Karpas-422 (cell line): ENCODE measurements around the gene FBXO45. TPM values are rescaled to one million over a fixed set of nuclear protein-coding genes. Genes with fewer than 3 reads are reported as not detected.
"Not testable (repeated sequence)": the region's sequence is repeated elsewhere in the genome, so short reads cannot be mapped to it uniquely, and the experiment has no call there.

Experiments
- DNase-seq: peaks from one replicate; pipeline ENCODE4 v3.0.0-alpha.2; 2015
- H2AFZ ChIP-seq: fragments of 200-600 bp; sonication (generic); 2 replicates; pipeline ENCODE4 v1.6.1; 2014; ENCODE audit warnings: antibody characterized with exemption, low read length, mixed read lengths
- H3K27ac ChIP-seq: fragments of 200-600 bp; sonication (generic); 2 replicates; pipeline ENCODE4 v1.5.1; 2014; ENCODE audit warnings: mild to moderate bottlenecking, low read length, moderate library complexity
- H3K27me3 ChIP-seq: fragments of 200-600 bp; sonication (generic); 2 replicates; pipeline ENCODE4 v1.6.1; 2014; ENCODE audit warnings: low read length, mixed read lengths
- H3K36me3 ChIP-seq: fragments of 200-600 bp; sonication (generic); 2 replicates; pipeline ENCODE4 v1.6.1; 2014; ENCODE audit warnings: low read length, mixed read lengths; ENCODE audit not compliant: insufficient read depth
- H3K4me1 ChIP-seq: fragments of 200-600 bp; sonication (generic); 2 replicates; pipeline ENCODE4 v1.6.1; 2014; ENCODE audit warnings: mild to moderate bottlenecking, low read length, mixed read lengths
- H3K4me2 ChIP-seq: fragments of 200-600 bp; sonication (generic); 2 replicates; pipeline ENCODE4 v1.6.1; 2014; ENCODE audit warnings: low read length, low read depth, mild to moderate bottlenecking; ENCODE audit not compliant: poor library complexity, severe bottlenecking
- H3K4me3 ChIP-seq: fragments of 200-600 bp; sonication (generic); 2 replicates; pipeline ENCODE4 v1.5.1; 2014; ENCODE audit warnings: mild to moderate bottlenecking, antibody characterized with exemption, low read length, mixed read lengths
- H3K79me2 ChIP-seq: fragments of 200-600 bp; sonication (generic); 2 replicates; pipeline ENCODE4 v1.6.1; 2014; ENCODE audit warnings: mild to moderate bottlenecking, low read length, mixed read lengths
- H3K9ac ChIP-seq: fragments of 200-600 bp; sonication (generic); 2 replicates; pipeline ENCODE4 v1.6.0; 2014; ENCODE audit warnings: low read length
- H3K9me2 ChIP-seq: fragments of 200-600 bp; sonication (generic), shearing (Covaris generic); replicated peaks from 2 replicates; pipeline ENCODE4 v1.6.0; 2014; ENCODE audit warnings: mild to moderate bottlenecking, low read length, moderate library complexity; ENCODE audit not compliant: insufficient read depth
- H3K9me3 ChIP-seq: fragments of 300-700, 200-600 bp; sonication (generic); 2 replicates; pipeline ENCODE4 v1.6.1; 2014; ENCODE audit warnings: low read length, mixed read lengths
- H4K20me1 ChIP-seq: fragments of 200-600 bp; sonication (generic); 2 replicates; pipeline ENCODE4 v1.6.1; 2014; ENCODE audit warnings: mild to moderate bottlenecking, antibody characterized with exemption, low read length, low read depth; ENCODE audit not compliant: insufficient read depth
- total RNA-seq: library from RNA; depleted of rRNA; stranded (reverse); fragments of >200 nt; shearing (Covaris generic); gene quantifications from 2 replicates; pipeline ENCODE4 v1.2.3, GENCODE V29; 2014; ENCODE audit warnings: low replicate concordance

FBXO45 gene
- total RNA-seq, 1 experiment from 2014 or later, result 15.2 TPM

DNA sequence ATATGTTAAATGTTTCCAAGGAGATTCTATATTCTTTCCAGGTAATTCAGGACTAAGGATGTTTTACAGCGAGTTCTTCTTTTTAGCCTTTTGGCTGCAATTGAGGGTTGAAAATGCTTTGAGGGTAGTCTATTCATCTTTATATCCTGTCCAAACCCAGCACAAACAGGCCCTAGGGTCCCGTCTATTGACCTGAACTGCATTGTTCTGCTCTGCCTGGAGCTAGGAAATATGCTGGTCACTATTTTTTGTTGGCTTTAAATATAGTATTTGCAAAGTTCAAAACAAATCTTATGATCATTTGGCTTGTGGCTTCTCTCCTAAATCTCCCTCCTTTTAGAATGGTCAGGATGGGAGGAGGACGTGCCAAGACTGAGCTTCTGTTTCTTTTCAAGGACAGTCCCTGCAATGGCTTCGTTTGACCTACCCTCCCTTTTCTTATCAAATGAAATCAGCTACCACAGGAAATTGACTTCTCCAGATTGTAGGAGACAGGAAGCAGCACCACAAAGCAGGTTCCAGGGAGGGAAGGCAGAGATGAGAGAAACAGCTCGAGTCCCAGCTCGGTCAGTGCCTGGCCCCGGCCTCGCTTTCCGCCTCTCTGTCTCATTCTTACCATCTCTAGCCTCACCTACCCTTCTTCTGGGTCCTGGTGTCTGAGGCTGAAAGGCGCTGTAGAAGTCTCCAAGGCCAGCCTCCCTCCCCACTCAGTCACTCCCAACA, 43.5 kb downstream of the FBXO45 start:
- H3K79me2 ChIP-seq, result no peaks in the 10 kb centered on the region
- no peaks in the 10 kb centered on the region for H3K9me2 ChIP-seq
- no peak for DNase-seq
- H2AFZ ChIP-seq, result no peak overlapping the region
- no peak overlapping the region for H3K27ac ChIP-seq
- H3K4me3 ChIP-seq, result no peak overlapping the region
- H4K20me1 ChIP-seq, result no peaks in the 10 kb centered on the region
- H3K4me2 ChIP-seq, result no peak overlapping the region
- H3K9me3 ChIP-seq, result no peaks in the 10 kb centered on the region
- no peaks in the 10 kb centered on the region for H3K27me3 ChIP-seq
- H3K9ac ChIP-seq, result no peak overlapping the region
- H3K4me1 ChIP-seq, result peaks cover 6% of the 10 kb centered on the region
- no peaks in the 10 kb centered on the region for H3K36me3 ChIP-seq

DNA sequence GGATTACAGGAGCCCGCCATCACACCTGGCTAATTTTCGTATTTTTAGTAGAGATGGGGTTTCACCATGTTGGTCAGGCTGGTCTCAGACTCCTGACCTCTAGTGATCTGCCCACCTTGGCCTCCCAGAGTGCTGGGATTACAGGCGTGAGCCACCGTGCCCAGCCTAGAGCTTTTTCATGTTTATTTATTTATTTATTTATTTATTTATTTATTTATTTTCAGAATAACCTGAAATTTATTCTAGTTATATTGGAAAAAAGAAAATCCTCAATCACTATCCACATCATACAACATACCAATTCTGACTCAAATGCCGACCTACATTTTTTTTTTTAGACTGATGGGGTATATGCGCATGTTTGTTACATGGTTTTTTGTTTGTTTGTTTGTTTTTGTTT, 46.8 kb downstream of the FBXO45 start:
- H3K4me3 ChIP-seq, H3K79me2 ChIP-seq, H3K9me2 ChIP-seq, H4K20me1 ChIP-seq, H3K4me2 ChIP-seq, H3K27ac ChIP-seq, H3K9me3 ChIP-seq, H3K36me3 ChIP-seq, H3K27me3 ChIP-seq, H2AFZ ChIP-seq, H3K9ac ChIP-seq, H3K4me1 ChIP-seq, DNase-seq: not testable (repeated sequence)

DNA sequence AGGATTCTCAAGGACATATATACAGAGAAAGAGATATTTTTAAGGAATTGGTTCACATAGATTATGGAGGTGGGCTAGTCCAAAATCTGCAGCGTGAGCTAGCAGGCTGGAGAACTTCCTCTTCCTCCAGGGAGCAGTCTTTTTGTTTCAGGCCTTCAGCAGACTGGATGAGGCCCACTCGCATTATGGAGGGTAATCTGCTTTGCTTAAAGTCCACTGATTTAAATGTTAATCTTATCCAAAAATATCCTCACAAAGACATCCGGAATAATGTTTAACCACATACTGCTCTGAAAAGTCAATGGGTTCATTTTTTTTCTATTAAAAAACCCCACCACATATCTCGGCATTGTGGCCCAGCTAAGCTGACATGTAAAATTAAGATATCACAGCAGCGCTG, 48.8 kb downstream of the FBXO45 start:
- Histone ChIP-seq H3K4me1 (peaks cover 8% of the 10 kb centered on the region), H3K79me2 (no peaks in the 10 kb centered on the region), H3K27ac (no peak overlapping the region), H3K9ac (peak overlapping the region; percentile 2; the same call in 1 of the 2 replicates), H3K36me3 (no peaks in the 10 kb centered on the region), H4K20me1 (no peaks in the 10 kb centered on the region), H3K4me3 (no peak overlapping the region), H3K9me3 (no peaks in the 10 kb centered on the region), H3K9me2 (no peaks in the 10 kb centered on the region), H3K27me3 (no peaks in the 10 kb centered on the region), H3K4me2 (peak overlapping the region; percentile 43), H2AFZ (peak overlapping the region; percentile 72)
- DNase-seq, result peak; percentile 79

DNA sequence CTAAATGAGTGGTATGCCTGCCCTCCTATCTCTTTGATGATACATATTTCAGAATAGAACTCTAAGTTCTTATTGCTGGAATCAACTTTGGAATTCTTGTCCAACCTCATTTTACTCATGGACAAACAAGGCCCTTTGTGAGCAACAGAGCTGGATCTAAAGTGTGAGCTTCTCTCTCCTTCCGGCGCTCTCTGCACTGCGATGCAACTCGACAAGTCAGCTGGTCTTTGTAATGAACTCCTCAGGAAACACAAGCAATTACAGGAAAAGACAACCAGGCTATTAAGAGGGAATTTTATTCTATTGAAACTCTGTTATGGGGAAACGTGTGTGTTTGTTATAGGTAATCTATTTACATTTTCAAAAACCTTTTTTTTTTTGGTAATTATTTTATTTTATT, 50.8 kb downstream of the FBXO45 start:
- H2AFZ ChIP-seq, result no peak overlapping the region

DNA sequence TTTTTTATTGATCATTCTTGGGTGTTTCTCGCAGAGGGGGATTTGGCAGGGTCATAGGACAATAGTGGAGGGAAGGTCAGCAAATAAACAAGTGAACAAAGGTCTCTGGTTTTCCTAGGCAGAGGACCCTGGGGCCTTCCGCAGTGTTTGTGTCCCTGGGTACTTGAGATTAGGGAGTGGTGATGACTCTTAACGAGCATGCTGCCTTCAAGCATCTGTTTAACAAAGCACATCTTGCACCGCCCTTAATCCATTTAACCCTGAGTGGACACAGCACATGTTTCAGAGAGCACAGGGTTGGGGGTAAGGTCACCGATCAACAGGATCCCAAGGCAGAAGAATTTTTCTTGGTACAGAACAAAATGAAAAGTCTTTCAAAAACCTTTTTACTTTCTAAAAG, 51.2 kb downstream of the FBXO45 start:
- not testable (repeated sequence) for H3K9ac ChIP-seq, H3K4me2 ChIP-seq, H2AFZ ChIP-seq

More for the DNA sequence above, 50.8 kb downstream of the FBXO45 start:
- no peaks in the 10 kb centered on the region for H3K79me2 ChIP-seq
- no peak for DNase-seq
- no peak overlapping the region for H3K27ac ChIP-seq
- H3K27me3 ChIP-seq, result no peaks in the 10 kb centered on the region
- no peaks in the 10 kb centered on the region for H3K9me2 ChIP-seq
- H3K9ac ChIP-seq, result no peak overlapping the region
- no peak overlapping the region for H3K4me2 ChIP-seq
- H3K4me3 ChIP-seq, result no peak overlapping the region
- H3K36me3 ChIP-seq, result no peaks in the 10 kb centered on the region
- H3K4me1 ChIP-seq, result peaks cover 8% of the 10 kb centered on the region
- H3K9me3 ChIP-seq, result no peaks in the 10 kb centered on the region
- no peaks in the 10 kb centered on the region for H4K20me1 ChIP-seq

DNA sequence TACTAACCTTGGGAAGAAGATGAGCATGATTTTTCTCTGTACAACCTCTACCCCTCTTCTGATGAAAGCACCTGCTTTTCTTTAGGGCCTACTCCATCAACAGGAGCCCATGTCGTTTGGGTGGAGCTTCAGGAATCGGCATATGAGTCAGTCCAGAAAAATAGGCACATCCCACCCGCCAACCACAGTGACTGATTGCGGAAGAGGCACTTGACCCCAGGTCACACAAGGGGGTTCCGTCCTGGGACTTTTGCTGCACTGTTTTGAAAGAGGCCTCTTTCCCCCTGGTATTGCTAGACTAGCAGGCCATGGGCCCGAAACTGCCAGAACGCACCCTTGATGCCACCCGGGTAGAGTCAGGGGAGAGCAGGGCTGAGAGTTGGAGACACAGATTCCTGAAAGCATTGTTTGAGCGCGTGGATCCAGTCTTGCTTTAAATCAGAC, 51.7 kb downstream of the FBXO45 start:
- H3K4me2 ChIP-seq, result no peak overlapping the region
- H3K27ac ChIP-seq, result no peak overlapping the region
- no peak overlapping the region for H3K9ac ChIP-seq
- no peaks in the 10 kb centered on the region for H3K9me3 ChIP-seq
- no peak overlapping the region for H2AFZ ChIP-seq
- peaks cover 8% of the 10 kb centered on the region for H3K4me1 ChIP-seq
- no peaks in the 10 kb centered on the region for H4K20me1 ChIP-seq
- no peaks in the 10 kb centered on the region for H3K79me2 ChIP-seq
- no peaks in the 10 kb centered on the region for H3K9me2 ChIP-seq
- H3K36me3 ChIP-seq, result no peaks in the 10 kb centered on the region
- no peak overlapping the region for H3K4me3 ChIP-seq
- H3K27me3 ChIP-seq, result no peaks in the 10 kb centered on the region
- no peak for DNase-seq

More for the DNA sequence above, 51.2 kb downstream of the FBXO45 start:
- H3K27ac ChIP-seq, H3K79me2 ChIP-seq, H3K9me3 ChIP-seq, H4K20me1 ChIP-seq, H3K4me1 ChIP-seq, DNase-seq, H3K36me3 ChIP-seq, H3K4me3 ChIP-seq, H3K27me3 ChIP-seq, H3K9me2 ChIP-seq: not testable (repeated sequence)

DNA sequence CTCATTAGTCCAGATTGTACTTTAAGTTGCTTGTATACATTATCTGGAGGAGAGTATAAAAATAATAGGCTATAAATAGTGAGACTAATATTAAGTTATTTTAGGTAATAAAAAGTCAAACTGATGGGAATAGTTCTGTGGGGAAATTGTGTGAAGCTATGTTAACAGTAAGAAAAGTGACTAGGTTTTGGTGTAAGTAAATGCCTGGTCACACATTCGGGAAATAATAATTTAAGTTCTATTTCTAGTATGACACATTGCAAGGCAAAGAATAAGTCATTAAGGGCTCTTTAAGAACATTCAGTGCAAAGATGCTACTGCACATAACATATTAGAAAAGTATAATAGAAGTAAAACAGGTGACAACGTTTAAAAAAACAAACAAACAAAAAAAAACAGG, 52.2 kb downstream of the FBXO45 start:
- Histone ChIP-seq H3K4me1 (peaks cover 8% of the 10 kb centered on the region), H3K9me3 (no peaks in the 10 kb centered on the region), H3K4me3 (no peak overlapping the region), H3K27me3 (no peaks in the 10 kb centered on the region), H3K36me3 (no peaks in the 10 kb centered on the region), H3K27ac (no peak overlapping the region), H2AFZ (no peak overlapping the region), H3K9me2 (no peaks in the 10 kb centered on the region), H4K20me1 (no peaks in the 10 kb centered on the region), H3K4me2 (no peak overlapping the region), H3K9ac (no peak overlapping the region), H3K79me2 (no peaks in the 10 kb centered on the region)
- no peak for DNase-seq

DNA sequence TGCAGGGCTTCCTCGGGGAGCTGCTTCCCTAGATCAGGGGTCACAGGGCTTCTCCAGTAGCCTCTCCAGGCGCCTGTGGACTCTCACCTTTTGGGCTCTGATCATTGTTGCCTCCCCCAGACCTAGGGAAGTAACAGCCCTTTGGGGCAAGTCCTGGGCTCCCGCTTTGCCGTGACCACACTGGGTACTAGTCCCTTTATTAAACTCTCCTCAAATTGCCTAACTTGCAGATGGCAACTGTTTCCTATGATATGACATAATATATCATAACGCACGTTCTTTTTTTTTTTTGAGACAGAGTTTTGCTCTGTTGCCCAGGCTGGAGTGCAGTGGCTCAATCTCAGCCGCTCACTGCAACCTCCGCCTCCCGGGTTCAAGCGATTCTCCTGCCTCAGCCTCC, 53.2 kb downstream of the FBXO45 start:
- DNase-seq, result no peak
- Histone ChIP-seq H3K36me3 (no peaks in the 10 kb centered on the region), H3K79me2 (no peaks in the 10 kb centered on the region), H3K27me3 (no peaks in the 10 kb centered on the region), H3K9me3 (no peaks in the 10 kb centered on the region), H3K4me3 (no peak overlapping the region), H3K9me2 (no peaks in the 10 kb centered on the region), H3K4me2 (no peak overlapping the region), H3K9ac (no peak overlapping the region), H4K20me1 (no peaks in the 10 kb centered on the region), H2AFZ (no peak overlapping the region), H3K27ac (no peak overlapping the region), H3K4me1 (peaks cover 8% of the 10 kb centered on the region)
